T-helper 9 cell (primary cell): ENCODE data around the gene SEMA6B.
A peak's percentile ranks its signal among the peaks of the same experiment; 100 is the strongest.
"Not testable (repeated sequence)": the region's sequence is repeated elsewhere in the genome, so short reads cannot be mapped to it uniquely, and the experiment has no call there.

Source experiments
- DNase-seq: peaks from one replicate; pipeline ENCODE4 v3.0.0-alpha.2; 2020

Gene SEMA6B

GRCh38 chr19:4570402-4570801 lies 10.9 kb upstream of the SEMA6B start:
- no peak for DNase-seq

GRCh38 chr19:4568886-4569285 lies 9.4 kb upstream of the SEMA6B start:
- no peak for DNase-seq

DNA sequence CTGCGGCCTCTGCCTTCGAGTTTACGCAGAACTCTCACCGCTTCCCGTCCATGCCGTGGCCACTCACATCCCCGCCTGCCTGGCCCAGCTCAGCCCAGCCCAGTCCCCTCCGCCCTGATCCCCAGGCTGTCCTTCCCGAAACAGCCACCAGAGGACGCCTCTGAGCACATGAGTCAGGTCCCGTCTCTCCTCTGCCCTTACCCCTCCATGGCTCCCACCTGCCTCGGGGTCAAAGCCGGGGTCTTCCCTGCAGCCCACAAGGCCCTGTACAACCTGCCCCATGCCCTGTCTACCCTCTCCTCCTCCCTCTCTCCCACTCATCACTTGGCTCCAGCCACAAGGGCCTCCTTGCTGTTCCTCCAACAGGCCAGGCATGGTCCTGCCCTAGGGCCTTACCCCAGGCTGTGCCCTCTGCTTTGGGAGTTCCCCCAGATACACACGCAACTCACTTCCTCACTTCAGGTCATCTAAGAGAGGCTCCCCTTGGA lies 8.1 kb upstream of the SEMA6B start:
- peak; percentile 64 for DNase-seq

DNA sequence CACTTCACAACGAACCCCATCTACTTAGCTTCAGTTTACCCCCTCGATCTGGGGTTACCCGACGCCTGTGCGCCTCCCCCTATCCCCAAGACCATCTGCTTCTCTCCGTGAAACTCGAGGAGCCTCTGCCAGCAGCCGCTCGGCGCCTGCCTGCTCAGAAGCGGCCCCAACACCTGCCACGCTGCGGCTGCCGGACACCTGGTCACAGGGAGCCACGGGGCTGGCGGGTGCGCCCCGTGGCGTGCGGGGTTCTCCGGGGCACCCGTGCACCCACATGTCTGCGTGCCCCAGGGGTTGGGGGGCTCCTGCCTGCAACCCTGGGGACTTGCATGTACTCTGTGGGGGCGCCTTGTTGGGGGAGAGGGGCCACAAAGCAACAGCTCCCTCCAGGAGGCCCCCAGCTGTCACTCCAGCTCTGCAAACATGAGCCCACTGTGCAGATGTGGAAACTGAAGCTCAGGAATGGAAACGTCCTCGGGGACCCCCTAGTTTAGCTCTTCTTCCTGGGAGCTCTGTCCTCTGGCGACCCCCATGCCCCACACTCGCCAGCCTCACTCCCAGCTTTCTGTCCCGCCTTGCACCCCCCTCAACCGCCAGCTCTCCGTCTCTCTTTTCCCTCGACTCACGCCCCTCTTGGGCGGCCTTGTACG lies 7.0 kb upstream of the SEMA6B start:
- DNase-seq = no peak

GRCh38 chr19:4563562-4563961 lies 4.1 kb upstream of the SEMA6B start:
- DNase-seq = not testable (repeated sequence)

GRCh38 chr19:4562085-4562484 lies 2.6 kb upstream of the SEMA6B start:
- DNase-seq = not testable (repeated sequence)

- peak; percentile 34 for DNase-seq
Observed at GRCh38 chr19:4557971-4558941, 1.2 kb downstream of the SEMA6B start.

DNA sequence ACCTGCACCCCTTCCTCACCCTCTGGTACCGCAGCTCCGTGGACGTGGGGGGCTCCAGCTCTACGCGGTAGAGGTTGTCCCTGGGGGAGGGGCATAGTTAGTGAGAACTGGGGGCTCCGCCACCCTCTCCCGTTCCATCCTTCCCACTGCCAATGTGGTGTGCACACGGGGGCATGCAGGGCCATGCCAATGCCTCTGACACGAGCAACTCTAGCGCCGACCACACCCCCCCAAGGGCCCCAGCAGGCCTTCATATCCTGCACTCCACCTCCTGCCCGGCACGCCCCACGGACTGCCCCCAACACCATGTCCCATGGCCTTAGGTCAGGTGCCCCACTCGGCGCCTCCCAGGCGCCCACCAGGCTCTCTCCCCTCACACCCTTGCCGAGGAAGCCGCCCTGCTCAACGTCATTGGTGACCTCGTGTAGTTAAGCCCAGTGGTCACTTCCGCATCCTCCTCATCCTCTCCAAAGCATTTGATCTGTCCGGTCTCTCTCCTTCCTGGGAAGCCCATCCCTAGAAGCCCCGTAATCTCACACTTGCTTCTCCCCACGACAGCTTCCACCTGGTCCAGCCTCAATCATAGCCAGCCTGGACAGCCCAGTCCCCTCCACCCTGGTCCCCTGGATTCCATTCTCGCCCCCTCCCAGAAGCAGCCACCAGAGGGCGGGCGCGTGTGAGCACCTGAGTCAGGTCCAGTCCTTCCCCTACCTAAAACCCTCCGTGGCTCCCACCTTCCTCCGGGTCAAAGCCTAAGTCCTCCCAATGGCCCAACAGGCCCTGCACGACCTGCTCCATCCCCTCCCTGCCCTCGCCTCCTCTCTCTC lies 2.1 kb downstream of the SEMA6B start:
- no peak for DNase-seq

DNA sequence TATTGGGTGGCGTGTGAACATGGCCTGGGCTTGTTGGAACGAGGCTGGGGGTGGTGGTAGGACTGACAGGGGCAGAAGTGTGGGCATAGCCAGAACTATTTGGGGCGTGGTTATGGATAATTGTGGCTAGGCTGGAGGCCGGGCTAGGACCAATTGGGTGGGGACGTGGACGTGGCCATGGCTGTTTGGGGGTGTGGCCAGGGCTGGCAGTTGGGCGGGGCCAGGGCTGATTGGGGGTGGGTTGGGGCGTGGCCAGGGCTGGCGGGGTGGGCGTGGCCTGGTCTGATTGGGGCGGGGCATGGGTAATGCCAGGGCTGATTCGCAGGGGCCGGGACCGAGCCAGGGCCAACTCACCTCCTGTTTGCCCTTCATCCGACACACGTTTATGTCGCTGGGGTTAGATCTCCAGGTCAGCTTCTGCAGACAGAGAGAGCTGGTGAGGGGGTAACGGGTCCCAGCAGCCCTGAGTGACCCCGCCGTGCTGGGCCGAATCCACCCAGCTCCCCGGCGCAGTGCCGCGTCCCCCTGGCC lies 2.8 kb downstream of the SEMA6B start:
- no peak for DNase-seq

GRCh38 chr19:4555657-4556561 lies 3.6 kb downstream of the SEMA6B start:
- DNase-seq = no peak

GRCh38 chr19:4554717-4555116 lies 4.8 kb downstream of the SEMA6B start:
- no peak for DNase-seq

- DNase-seq = no peak
Observed at GRCh38 chr19:4553775-4554174, 5.7 kb downstream of the SEMA6B start.

- DNase-seq = no peak
Observed at GRCh38 chr19:4553092-4553695, 6.3 kb downstream of the SEMA6B start.

- DNase-seq = no peak
Observed at GRCh38 chr19:4552525-4552819, 7.0 kb downstream of the SEMA6B start.

DNA sequence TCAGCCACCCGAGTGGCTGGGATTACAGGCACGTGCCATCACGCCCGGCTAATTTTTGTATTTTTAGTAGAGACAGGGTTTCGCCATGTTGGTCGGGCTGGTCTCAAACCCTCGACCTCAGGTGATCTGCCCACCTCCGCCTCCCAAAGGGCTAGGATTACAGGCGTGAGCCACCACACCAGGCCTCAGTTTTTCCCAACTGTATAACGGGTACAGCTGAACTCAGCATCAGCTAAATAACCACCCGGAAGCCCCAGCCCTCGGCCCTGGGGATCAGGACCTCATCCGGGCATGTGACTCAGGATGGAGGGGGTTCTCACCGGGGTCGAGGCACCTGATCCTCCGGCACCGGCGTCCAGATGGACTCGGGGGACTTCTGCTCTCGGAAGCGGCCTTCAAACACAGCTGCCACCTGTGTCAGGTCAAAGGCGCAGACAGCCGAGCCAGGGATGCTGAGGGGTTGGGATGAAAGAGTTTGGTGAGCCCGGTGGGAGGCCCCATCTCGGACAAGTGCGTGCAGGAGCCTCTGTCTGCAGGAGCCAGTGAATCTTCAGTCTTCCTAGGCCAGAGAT lies 8.9 kb downstream of the SEMA6B start:
- DNase-seq = no peak

DNA sequence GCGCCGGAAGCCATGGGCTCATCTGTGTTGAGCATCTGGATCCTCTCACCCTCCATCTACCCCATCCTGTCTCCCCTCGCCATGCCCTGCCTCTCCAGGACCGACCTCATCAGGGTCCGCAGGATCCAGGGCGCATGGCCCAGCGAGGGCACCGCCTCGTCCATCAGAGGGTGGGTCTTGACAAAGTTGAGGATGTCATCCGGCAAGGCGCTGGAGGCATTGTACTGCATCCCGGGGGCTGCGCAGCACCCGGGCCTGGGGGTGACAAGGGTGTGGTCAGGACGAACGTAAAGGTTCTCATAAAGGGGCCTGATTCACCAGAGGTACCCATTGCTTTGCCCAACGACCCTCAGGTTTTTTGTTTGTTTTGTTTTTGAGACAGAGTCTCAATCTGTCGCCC lies 9.5 kb downstream of the SEMA6B start:
- no peak for DNase-seq

DNA sequence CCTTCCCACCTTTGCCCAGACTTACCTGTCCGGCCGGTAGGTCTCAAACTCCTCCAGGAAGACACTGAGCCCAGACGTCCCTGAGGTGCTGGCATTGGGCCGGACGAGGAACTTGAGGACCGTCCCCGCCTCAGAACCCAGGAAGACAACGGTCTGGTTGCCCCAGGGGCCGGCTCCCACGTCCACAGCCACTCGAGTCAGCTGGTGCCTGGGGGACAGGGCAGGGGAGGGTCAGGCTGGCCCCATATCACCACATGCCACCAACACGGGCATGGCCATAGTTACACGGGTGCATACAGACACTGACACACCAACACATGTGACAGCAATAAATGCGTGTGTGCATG lies 11.3 kb downstream of the SEMA6B start:
- no peak for DNase-seq

DNA sequence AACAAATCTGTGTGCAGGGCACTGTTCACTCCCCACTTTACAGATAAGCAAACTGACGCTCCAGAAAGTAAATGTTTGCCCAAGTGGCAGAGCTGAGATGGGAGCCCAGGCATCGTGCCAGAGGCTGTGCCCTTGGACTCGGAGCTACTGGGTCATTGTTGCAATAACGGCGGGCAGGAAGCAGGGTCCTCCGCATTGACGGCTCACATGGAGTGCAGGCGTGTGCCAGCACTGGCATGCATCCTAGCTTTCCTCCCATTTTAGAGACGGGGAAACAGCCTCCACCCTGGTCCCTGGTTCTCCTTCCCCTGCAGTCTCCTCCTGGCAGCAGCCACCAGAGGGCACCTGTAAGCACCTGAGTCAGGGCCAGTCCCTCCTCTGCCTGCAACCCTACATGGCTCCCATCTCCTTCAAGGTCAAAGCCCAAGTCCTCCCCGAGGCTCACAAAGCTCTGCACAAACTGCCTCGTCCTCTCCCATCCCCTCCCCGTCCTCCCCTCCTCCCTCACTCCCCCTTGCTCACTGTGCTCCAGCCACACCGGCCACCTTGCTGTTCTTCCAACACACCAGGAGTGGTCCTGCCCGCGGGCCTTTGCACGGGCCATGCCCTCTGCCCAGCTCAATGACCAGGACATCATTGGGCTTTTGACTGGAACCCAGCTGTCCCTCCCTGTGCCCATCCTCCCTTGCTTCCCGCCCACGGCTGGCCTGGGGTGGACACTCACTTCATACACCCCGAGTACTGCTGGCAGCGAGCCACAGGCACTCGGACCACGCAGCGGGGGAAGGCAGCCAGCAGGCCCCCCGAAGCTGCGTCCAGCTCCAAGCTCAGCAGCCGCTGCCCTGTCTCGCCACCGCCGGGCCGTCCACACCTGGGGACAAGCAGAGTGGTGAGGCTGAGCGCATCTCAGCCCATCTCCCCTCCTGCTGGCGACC lies 11.9 kb downstream of the SEMA6B start:
- no peak for DNase-seq

GRCh38 chr19:4543842-4544647 lies 15.4 kb downstream of the SEMA6B start:
- DNase-seq = no peak
